ENCODE results near the gene LIMS1. TPM values are rescaled to one million over a fixed set of nuclear protein-coding genes. Genes with fewer than 3 reads are reported as not detected.

The LIMS1 gene
- total and polyA plus RNA-seq, 2 of the 13 experiments (the other 11 are each of a cell fraction or from before 2014, with no cell fraction given): 38.3 to 49.6 TPM

- TF ChIP-seq HMGXB4 (CRISPR knock-in tag; IDR thresholded peaks at IDR 0.05; ENCODE audit: borderline replicate concordance in 1 of 2, low read depth in 1 of 2) (peak; percentile 97 to 98), NRL (CRISPR knock-in tag; IDR thresholded peaks at IDR 0.05; ENCODE audit: borderline replicate concordance) (peak; percentile 86), DZIP1 (CRISPR knock-in tag; IDR thresholded peaks at IDR 0.05) (peak; percentile 78), ZNF687 (CRISPR knock-in tag; IDR thresholded peaks at IDR 0.05) (peak; percentile 100), YY1 (IDR thresholded peaks at IDR 0.05; ENCODE audit: insufficient read depth, insufficient replicate concordance, low read depth, low read length) (peak; percentile 64), ZNF710 (CRISPR knock-in tag; IDR thresholded peaks at IDR 0.05; ENCODE audit: borderline replicate concordance) (peak; percentile 79; the same call in 1 of the 2 replicates), NR2F1 (CRISPR knock-in tag; IDR thresholded peaks at IDR 0.05) (peak in 1 of 2 experiments; percentile 59; a peak in 2 of 4 replicates), KAT2B (IDR thresholded peaks at IDR 0.05; ENCODE audit: borderline replicate concordance, low read depth, low read length) (no peak), HNRNPUL1 (IDR thresholded peaks at IDR 0.05; ENCODE audit: low read depth, low read length) (0 out of 2 replicates have a peak, but pooled peaks have one; percentile 18), ZFP36L2 (CRISPR knock-in tag; IDR thresholded peaks at IDR 0.05) (no peak; the same call in none of the 2 replicates), SALL1 (CRISPR knock-in tag; IDR thresholded peaks at IDR 0.05) (peak; percentile 98), ZNF598 (CRISPR knock-in tag; IDR thresholded peaks at IDR 0.05; ENCODE audit: borderline replicate concordance) (peak; percentile 90; the same call in 1 of the 2 replicates), ZNF720 (CRISPR knock-in tag; IDR thresholded peaks at IDR 0.05) (no peak), ZMYM2 (CRISPR knock-in tag; IDR thresholded peaks at IDR 0.05) (peak; percentile 96), ZNF12 (CRISPR knock-in tag; IDR thresholded peaks at IDR 0.05) (peak; percentile 88)
Measured at GRCh38 chr2:108719149-108720044, 185.1 kb downstream of the LIMS1 start, which contains the start of gene RANBP2 (continued).
